ENCODE measurements around the gene LRRC2. TPM values are rescaled to one million over a fixed set of nuclear protein-coding genes. Genes with fewer than 3 reads are reported as not detected.

The LRRC2 gene
- total RNA-seq, 1 donor from 2014 or later, result 7.4 TPM

- DNase-seq (ENCODE audit: low spot score) (peak; percentile 8), ATAC-seq (no peak)
Observed at GRCh38 chr3:46483825-46484224, 82.3 kb downstream of the LRRC2 start.

- no peak for ATAC-seq
- peak; percentile 3 for DNase-seq (ENCODE audit: low spot score)
Observed at GRCh38 chr3:46482632-46483350, 83.3 kb downstream of the LRRC2 start.

DNA sequence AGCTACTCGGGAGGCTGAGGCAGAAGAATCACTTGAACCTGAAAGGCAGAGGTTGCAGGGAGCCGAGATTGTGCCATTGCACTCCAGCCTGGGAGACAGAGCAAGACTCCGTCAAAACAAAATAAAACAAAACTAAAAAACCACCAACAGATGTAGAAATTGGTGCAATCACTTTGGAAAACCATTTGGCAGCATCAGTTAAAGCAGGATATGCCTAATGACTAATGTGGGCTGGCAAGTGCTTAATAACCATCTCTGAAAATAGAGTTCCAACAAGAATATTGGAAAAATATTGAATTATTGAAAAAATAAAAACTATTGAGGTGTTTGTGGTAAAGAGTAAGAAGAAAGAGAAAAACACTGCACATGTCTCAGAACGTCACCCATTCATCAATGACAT, 84.5 kb downstream of the LRRC2 start:
- ATAC-seq (no peak), DNase-seq (ENCODE audit: low spot score) (peak; percentile 7)

DNA sequence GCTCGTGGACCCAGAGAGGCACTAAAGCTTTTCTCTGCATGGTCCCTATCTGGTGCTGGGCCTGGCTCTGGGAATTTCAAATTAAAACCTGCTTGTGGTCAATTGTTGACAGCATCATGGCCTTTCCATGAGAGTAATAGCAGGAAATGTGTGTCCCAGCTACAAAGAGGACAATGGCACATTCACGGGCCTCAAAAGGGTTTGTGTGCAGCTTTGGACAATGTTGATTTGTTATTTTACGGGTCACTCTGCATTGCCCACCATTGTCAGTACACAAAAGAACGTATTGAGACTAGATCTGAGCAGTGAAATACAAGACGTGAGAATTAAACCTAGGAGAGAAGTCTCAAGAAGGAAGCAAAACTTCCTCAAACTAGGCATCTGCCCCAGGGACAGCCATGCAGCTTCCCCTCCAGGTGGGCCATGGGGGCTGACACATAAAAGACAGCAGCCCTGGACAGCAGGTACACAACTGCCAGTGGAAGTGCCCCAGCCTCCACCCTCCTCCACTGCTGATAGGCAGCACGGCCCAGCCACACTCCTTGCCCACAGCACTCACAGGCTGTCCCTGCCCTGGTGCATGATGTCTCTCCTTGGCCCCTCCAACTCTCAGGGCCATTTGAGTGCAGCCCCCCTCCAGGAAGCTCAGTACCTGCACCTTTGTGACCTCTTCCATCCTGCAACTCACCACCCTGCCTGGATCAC, 85.5 kb downstream of the LRRC2 start:
- DNase-seq (ENCODE audit: low spot score), result peak; percentile 34

GRCh38 chr3:46479696-46480095, 86.4 kb downstream of the LRRC2 start:
- DNase-seq (ENCODE audit: low spot score) (peak; percentile 11), ATAC-seq (no peak)

More for the DNA sequence above, 85.5 kb downstream of the LRRC2 start:
- ATAC-seq, result no peak

DNA sequence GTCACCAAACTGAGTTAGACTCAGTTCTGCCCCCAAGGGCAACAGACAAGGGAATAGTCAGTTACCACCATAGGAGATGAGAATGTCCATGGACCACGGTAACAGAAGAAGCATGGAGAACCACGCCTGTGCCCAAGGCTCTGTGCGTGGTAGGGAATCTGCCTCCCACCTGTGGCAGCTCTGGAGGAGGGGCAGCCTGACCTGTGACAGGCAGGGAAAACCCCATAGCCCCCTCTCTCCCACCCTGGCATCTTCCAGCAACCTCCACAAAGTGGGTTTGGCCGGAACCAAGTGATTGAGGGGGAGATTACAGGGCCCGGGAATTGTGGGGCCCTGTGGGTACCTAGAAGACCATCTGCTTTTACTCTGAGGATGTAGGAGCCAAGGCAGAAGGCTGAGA, 87.1 kb downstream of the LRRC2 start:
- ATAC-seq (no peak), DNase-seq (ENCODE audit: low spot score) (peak; percentile 33)

- peak; percentile 34 for DNase-seq (ENCODE audit: low spot score)
Observed at GRCh38 chr3:46478341-46478740, 87.8 kb downstream of the LRRC2 start.

GRCh38 chr3:46477756-46478155, 88.3 kb downstream of the LRRC2 start:
- DNase-seq (ENCODE audit: low spot score) (peak; percentile 21), ATAC-seq (no peak)

More at GRCh38 chr3:46478341-46478740, 87.8 kb downstream of the LRRC2 start:
- ATAC-seq, result no peak

GRCh38 chr3:46477145-46477544, 89.0 kb downstream of the LRRC2 start:
- ATAC-seq, result no peak
- DNase-seq (ENCODE audit: low spot score), result peak; percentile 16

DNA sequence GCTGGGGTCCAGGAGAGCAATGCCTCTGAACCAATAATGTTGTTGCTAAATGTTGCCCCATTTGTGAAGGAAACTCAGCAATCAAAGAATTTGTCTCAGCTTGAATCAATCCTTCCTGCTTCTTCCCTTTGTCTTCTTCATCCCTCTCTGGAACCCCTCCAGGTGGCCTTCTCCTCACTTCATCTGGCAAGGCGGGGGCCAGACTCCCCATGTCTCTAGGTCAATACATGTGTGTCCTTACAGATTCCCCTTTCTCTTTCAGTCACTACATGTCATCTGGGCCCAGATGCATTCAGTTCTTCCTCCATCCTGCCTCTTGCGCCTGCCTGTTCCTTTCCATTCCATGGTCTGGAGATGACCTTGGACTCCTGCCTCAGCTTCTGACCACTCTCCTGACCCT, 93.4 kb downstream of the LRRC2 start:
- ATAC-seq, result no peak

DNA sequence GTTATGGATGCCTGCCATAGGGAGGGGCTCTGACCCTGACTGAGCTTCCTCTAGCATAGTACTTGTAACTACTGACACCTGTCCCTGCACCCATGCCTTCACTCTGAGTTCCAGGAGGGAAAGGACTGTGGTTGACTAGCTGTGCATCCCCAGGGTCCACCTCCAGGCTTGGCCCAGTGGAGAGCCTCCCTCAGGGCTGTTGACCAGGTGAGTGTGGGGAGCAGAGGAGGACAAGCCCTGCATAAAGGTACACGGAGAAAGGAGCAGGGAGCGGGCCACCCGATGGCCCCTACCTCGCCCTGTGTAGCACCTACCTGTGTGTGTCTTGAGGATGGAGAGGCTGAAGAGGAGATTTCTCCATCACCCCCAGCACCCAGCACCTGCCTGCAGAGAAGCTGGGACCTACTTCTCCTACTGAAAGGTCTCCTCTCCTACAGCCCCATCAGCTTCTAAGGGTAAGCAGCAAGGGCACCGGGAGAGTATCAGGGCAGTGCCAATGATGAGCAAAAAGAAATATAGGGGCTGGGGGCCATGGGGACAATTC, 94.7 kb downstream of the LRRC2 start:
- DNase-seq (ENCODE audit: low spot score) (peak; percentile 34), ATAC-seq (no peak)

More for the DNA sequence above, 93.4 kb downstream of the LRRC2 start:
- peak; percentile 33 for DNase-seq (ENCODE audit: low spot score)

DNA sequence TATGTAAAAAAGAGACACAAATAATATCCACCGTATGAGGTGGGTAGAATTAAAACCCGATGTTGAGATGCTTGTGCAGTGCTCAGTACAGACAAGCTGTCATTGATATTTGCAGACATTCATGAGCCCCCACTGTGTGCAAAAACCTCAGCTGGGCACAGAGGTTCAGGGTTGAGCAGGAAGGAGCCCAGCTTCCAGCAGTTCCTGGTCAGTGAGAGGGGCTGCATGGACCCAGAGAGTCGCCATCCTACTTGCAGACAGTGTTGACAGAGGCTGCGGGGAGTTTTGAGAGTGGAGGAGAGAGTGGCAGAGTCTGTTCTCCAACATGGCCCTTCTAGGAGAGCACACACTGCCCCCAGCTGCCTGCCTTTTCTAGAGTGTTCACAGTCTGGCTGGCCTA, 95.3 kb downstream of the LRRC2 start:
- ATAC-seq (no peak), DNase-seq (ENCODE audit: low spot score) (peak; percentile 35)

DNA sequence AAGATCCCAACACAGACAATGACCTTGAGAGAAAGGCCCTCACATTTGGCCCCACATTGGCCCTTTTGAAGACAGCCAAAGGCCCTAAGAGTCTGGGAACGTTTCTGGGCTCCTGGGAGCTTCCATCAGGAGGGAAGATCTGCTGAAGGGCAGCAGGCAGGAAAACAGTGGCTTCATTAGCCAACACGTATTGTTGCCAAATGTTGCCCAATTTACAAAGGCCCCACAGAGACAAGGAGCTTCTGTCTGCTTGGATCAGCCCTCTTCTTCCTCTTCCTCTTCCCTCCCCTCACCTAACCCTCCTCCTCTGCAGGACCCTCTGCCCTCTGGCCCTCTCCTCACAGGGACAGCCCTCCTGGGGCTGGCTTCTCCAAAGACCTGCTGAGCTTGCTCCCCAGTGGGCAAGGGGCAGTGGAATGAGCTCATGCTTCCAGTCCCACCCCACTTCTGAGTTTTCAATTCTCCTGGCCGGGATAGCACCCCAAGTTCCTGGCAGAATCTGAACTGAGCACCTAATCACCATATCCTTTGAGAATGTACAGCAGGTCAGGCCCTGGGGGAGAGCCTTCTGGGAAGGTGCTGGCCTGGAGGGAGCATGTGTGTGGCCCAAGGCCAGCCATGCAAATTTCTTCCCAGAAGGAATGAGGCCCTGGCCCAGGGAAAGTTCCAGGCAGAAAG, 96.3 kb downstream of the LRRC2 start:
- peak; percentile 55 for ATAC-seq

DNA sequence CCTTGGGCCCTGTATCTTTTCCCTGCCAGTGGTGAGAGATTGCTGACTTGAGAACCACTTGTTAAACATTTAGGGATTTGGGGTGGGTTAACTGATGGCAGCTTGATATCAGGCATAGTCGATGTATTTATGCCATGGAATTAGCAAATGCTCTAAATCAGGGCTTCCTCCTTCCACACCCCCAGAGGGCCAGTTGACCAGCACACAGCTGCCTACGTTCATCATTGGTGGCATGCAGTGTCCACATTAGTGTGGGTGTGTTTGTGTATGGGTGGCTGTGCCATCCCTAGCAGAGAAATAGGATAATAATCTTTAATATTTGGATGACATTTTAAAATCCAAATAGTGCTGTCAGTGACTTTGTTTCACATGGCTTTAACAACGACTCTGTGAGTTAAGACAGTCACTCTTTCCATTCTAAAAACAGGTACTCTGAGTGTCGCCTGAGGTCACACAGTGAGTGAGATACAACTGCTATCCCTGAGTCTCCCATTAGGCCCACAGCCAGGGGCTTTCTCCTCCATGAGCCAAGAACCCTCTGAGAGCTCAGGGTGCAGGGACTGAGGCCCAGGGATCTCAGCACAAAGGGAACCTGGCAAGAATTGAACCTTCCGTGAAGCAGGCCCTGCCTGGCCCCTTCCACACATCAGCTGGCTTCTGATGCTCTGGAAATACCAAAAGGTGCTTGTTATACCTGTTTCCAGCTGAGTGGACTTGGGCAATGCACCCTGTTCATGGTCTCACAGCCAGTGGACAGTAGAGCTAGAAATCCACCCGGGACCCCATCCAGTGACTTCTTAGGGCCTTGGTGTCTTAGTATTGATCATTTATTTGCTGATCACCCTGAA, 97.1 kb downstream of the LRRC2 start:
- ATAC-seq (no peak), DNase-seq (ENCODE audit: low spot score) (peak; percentile 12)

More for the DNA sequence above, 96.3 kb downstream of the LRRC2 start:
- DNase-seq (ENCODE audit: low spot score), result peak; percentile 34

DNA sequence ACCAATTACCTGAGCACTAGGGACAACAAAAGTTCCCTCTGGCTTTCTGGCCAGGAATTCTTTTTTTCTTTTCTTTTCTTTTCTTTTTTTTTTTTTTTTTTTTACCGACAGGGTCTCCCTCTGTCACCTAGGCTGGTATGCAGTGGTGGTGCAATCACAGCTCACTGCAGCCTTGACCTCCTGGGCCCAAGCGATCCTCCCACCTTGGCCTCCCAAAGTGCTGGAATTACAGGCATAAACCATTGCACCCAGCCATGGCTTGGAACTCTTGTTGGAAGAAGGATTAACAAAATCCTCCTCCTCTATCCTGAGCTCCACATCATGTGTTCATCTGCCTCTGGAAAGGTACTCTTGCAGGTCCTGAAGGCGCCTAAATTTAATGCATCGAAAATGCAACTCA, 98.5 kb downstream of the LRRC2 start:
- DNase-seq (ENCODE audit: low spot score) (peak; percentile 7), ATAC-seq (no peak)

DNA sequence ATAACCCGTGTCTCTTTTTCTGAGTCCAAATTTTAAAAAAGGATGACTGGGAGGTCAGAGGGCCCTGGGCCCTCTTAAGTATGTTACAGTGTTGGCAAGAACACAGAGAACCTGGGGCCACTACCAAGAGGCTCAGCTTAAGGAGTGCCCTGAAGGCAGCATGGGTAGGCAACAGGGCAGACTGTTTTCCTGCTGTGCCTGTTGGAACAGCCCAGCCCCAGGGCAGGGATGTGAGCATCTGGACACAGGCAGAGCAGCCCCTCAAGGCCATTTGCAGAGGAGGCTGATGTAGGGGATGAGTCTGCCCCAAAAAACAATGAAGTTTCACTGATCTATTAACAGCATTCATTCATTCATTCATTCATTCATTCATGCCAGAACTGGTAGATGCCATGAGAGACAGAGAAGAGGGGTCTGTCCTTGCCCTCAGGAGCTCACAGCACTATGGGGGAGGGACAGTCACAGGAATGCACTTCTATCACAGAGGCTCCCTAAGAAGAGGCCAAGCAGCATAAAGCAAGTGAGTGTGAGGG, 99.2 kb downstream of the LRRC2 start:
- DNase-seq (ENCODE audit: low spot score), result peak; percentile 35
- no peak for ATAC-seq

DNA sequence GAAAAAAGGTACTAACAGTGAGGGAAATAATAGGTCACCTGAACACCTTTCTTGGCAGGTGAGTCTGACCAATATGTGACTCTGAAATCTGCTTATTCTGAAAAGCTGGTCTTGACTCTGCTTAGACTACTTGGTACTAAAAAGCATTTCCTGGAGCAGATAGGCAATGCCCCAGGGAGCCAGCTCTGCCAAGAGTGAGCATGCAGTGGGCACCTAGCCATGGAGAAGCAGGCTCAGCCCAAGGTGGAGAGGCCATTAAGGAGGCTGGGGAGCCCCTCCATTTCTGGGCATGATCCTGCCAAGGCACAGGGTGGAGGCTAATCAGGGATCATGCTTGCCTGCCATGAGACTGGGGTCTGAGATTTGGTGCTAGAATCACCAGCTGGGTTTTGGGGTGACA, 99.8 kb downstream of the LRRC2 start:
- ATAC-seq, result no peak
- peak; percentile 40 for DNase-seq (ENCODE audit: low spot score)
